K562 (cell line): Measurements from ENCODE around the gene ZNF32. TPM values are rescaled to one million over a fixed set of nuclear protein-coding genes. Genes with fewer than 3 reads are reported as not detected.

Experiments used
- ASH1L ChIP-seq: fragments of 450-650 bp; IDR thresholded peaks from 2 replicates; pipeline ENCODE4 v1.6.1; 2018; ENCODE audit warnings: borderline replicate concordance, mild to moderate bottlenecking, low read depth; ENCODE audit not compliant: partially characterized antibody
- EP400 ChIP-seq: fragments of 450-650 bp; IDR thresholded peaks from 2 replicates; pipeline ENCODE4 v1.6.1; 2017; ENCODE audit warnings: antibody characterized with exemption, mild to moderate bottlenecking, moderate library complexity
- MXI1 ChIP-seq: IDR thresholded peaks from 2 replicates; pipeline ENCODE4 v1.6.1; 2011; ENCODE audit warnings: low read depth, mild to moderate bottlenecking, improper control_type of control experiment, low read length
- NR4A1 ChIP-seq, 2 experiments: fragments of 250-450 bp in 1 of 2; fragments of 450-650 bp in 1 of 2; sonication (Bioruptor Pico) in 1 of 2; IDR thresholded peaks; 2 replicates each; pipeline versions ENCODE4 v1.4.0 to v1.6.1; 2016 to 2020; ENCODE audit warnings: mild to moderate bottlenecking in 2 of 2, missing compliant biosample characterization in 1 of 2, missing genetic modification characterization in 1 of 2, moderate library complexity in 1 of 2
- POLR2AphosphoS5 ChIP-seq: IDR thresholded peaks from 2 replicates; pipeline ENCODE4 v1.6.1; 2011; ENCODE audit warnings: mild to moderate bottlenecking, low read depth, low read length, moderate library complexity; ENCODE audit not compliant: control insufficient read depth, insufficient read depth
- RBBP5 ChIP-seq: fragments of 200-600 bp; sonication (generic); IDR thresholded peaks from 2 replicates; pipeline ENCODE4 v1.6.1; 2012; ENCODE audit warnings: borderline replicate concordance, mild to moderate bottlenecking, low read length, control low read depth, inconsistent platforms; ENCODE audit not compliant: insufficient read depth, poor library complexity, severe bottlenecking
- SAP30 ChIP-seq: fragments of 200-600 bp; sonication (generic); IDR thresholded peaks from 2 replicates; pipeline ENCODE4 v1.6.1; 2012; ENCODE audit warnings: borderline replicate concordance, low read depth, mild to moderate bottlenecking, moderate library complexity, low read length, control low read depth, inconsistent platforms; ENCODE audit not compliant: insufficient read depth, poor library complexity, severe bottlenecking
- SREBF1 ChIP-seq: fragments of 150-350 bp; IDR thresholded peaks from 2 replicates; pipeline ENCODE4 v1.6.1; 2014; ENCODE audit warnings: antibody characterized with exemption, low read depth, low read length, borderline replicate concordance
- polyA plus RNA-seq, 8 experiments: library from polyadenylated mRNA; depleted of rRNA in 4 of 8; stranded (reverse) in 5 of 8; unstranded in 3 of 8; fragments of >200 nt; fragmentation: Nextera tagmentation in 2 of 8; fragmentation: Illumina TruSeq in 1 of 8; extraction: Ambion mirVana in 2 of 8; extraction: Trizol in 1 of 8; gene quantifications; 2 replicates each; pipeline versions ENCODE4 v1.2.1 to v1.2.3, GENCODE V29; 2011 to 2014; ENCODE audit warnings: inconsistent platforms in 1 of 8, missing spikeins in 1 of 8
- total RNA-seq, 7 experiments: library from RNA; depleted of rRNA in 6 of 7; stranded (reverse); fragments of >200 nt in 6 of 7; fragmentation: Illumina TruSeq in 2 of 7; extraction: Trizol in 2 of 7; gene quantifications; 2 replicates each; pipeline versions ENCODE4 v1.2.1 to v1.2.3, GENCODE V29; 2011 to 2021; ENCODE audit warnings: low replicate concordance in 1 of 7
- TF ChIP-seq, protein P1 (sequence below): fragments of 450-650 bp; IDR thresholded peaks from 2 replicates; pipeline ENCODE4 v1.6.1; 2016; ENCODE audit warnings: mild to moderate bottlenecking, moderate library complexity
- TF ChIP-seq, protein P2 (sequence below), 2 experiments: IDR thresholded peaks; 2 replicates each; pipeline ENCODE4 v1.6.1; 2011; ENCODE audit warnings: borderline replicate concordance in 1 of 2, control low read depth in 1 of 2, low read depth in 1 of 2, low read length in 1 of 2, mild to moderate bottlenecking in 1 of 2, mixed read lengths in 1 of 2, moderate library complexity in 1 of 2; ENCODE audit not compliant: insufficient read depth in 1 of 2, insufficient read length in 1 of 2, poor library complexity in 1 of 2, severe bottlenecking in 1 of 2; ENCODE audit errors: extremely low read depth in 1 of 2

ZNF32 gene
- total and polyA plus RNA-seq, 9 of the 15 experiments (the other 6 are each of a cell fraction or from before 2014, with no cell fraction given) = 17.3 to 57.0 (median 26.3) TPM

DNA sequence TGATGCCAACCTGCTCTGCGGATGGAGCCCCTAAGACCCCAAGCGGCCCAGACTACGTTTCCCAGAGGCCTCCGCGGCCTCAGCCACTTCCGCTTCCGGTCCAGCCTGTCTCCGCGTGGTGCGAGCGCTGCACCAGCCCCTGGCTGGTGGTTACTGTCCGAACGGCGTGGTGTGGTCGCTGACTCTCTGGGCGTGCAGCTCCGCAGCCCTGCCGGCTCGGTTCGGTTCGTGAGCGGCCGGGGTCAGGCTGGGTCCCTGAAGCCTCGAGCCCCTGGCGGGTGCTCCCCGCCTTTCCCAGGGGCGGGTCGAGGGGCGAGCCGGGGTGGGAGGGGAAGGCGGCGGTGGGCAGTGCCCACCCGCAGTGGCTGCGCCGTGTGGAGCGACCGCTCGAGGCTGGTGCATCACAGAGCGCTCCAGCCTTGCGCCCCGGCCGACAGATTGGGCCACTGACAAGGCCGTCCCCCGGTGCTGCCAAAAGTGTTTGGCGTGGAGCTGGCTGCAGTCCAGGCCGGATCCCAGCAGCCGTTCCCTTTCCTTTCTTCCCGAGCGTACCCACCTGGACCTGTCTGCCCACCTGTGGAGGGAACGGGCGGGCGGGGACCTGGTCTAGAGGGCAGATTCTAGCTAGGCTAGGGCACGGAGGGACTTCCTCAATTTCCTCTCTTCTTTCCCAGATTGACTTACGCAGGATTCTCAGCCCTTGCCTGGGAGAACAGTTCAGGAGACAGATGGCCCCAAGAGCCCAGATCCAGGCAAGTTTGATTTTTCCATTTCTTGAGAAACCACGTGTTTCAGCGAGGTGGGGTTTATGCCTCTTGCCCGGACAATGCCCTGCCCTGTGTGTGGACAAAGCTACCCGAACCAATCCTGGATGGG, 42.1 kb downstream of the ZNF32 start, which contains the start of gene ZNF485 (continued):
- TF ChIP-seq, protein P1, sequence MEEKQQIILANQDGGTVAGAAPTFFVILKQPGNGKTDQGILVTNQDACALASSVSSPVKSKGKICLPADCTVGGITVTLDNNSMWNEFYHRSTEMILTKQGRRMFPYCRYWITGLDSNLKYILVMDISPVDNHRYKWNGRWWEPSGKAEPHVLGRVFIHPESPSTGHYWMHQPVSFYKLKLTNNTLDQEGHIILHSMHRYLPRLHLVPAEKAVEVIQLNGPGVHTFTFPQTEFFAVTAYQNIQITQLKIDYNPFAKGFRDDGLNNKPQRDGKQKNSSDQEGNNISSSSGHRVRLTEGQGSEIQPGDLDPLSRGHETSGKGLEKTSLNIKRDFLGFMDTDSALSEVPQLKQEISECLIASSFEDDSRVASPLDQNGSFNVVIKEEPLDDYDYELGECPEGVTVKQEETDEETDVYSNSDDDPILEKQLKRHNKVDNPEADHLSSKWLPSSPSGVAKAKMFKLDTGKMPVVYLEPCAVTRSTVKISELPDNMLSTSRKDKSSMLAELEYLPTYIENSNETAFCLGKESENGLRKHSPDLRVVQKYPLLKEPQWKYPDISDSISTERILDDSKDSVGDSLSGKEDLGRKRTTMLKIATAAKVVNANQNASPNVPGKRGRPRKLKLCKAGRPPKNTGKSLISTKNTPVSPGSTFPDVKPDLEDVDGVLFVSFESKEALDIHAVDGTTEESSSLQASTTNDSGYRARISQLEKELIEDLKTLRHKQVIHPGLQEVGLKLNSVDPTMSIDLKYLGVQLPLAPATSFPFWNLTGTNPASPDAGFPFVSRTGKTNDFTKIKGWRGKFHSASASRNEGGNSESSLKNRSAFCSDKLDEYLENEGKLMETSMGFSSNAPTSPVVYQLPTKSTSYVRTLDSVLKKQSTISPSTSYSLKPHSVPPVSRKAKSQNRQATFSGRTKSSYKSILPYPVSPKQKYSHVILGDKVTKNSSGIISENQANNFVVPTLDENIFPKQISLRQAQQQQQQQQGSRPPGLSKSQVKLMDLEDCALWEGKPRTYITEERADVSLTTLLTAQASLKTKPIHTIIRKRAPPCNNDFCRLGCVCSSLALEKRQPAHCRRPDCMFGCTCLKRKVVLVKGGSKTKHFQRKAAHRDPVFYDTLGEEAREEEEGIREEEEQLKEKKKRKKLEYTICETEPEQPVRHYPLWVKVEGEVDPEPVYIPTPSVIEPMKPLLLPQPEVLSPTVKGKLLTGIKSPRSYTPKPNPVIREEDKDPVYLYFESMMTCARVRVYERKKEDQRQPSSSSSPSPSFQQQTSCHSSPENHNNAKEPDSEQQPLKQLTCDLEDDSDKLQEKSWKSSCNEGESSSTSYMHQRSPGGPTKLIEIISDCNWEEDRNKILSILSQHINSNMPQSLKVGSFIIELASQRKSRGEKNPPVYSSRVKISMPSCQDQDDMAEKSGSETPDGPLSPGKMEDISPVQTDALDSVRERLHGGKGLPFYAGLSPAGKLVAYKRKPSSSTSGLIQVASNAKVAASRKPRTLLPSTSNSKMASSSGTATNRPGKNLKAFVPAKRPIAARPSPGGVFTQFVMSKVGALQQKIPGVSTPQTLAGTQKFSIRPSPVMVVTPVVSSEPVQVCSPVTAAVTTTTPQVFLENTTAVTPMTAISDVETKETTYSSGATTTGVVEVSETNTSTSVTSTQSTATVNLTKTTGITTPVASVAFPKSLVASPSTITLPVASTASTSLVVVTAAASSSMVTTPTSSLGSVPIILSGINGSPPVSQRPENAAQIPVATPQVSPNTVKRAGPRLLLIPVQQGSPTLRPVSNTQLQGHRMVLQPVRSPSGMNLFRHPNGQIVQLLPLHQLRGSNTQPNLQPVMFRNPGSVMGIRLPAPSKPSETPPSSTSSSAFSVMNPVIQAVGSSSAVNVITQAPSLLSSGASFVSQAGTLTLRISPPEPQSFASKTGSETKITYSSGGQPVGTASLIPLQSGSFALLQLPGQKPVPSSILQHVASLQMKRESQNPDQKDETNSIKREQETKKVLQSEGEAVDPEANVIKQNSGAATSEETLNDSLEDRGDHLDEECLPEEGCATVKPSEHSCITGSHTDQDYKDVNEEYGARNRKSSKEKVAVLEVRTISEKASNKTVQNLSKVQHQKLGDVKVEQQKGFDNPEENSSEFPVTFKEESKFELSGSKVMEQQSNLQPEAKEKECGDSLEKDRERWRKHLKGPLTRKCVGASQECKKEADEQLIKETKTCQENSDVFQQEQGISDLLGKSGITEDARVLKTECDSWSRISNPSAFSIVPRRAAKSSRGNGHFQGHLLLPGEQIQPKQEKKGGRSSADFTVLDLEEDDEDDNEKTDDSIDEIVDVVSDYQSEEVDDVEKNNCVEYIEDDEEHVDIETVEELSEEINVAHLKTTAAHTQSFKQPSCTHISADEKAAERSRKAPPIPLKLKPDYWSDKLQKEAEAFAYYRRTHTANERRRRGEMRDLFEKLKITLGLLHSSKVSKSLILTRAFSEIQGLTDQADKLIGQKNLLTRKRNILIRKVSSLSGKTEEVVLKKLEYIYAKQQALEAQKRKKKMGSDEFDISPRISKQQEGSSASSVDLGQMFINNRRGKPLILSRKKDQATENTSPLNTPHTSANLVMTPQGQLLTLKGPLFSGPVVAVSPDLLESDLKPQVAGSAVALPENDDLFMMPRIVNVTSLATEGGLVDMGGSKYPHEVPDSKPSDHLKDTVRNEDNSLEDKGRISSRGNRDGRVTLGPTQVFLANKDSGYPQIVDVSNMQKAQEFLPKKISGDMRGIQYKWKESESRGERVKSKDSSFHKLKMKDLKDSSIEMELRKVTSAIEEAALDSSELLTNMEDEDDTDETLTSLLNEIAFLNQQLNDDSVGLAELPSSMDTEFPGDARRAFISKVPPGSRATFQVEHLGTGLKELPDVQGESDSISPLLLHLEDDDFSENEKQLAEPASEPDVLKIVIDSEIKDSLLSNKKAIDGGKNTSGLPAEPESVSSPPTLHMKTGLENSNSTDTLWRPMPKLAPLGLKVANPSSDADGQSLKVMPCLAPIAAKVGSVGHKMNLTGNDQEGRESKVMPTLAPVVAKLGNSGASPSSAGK = peak; percentile 97
- TF ChIP-seq MXI1 (peak; percentile 92), EP400 (peak; percentile 95), SREBF1 (peak; percentile 11; the same call in 1 of the 2 replicates), POLR2AphosphoS5 (peak; percentile 79), NR4A1 (CRISPR knock-in tag; IDR thresholded peaks at IDR 0.05) (0 out of 2 replicates have a peak, but pooled peaks have one; percentile 3), NR4A1 (tag; IDR thresholded peaks at IDR 0.05) (no peak), RBBP5 (peak; percentile 78), ASH1L (peak; percentile 52), SAP30 (peak; percentile 89)
- TF ChIP-seq, protein P2, sequence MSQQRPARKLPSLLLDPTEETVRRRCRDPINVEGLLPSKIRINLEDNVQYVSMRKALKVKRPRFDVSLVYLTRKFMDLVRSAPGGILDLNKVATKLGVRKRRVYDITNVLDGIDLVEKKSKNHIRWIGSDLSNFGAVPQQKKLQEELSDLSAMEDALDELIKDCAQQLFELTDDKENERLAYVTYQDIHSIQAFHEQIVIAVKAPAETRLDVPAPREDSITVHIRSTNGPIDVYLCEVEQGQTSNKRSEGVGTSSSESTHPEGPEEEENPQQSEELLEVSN (IDR thresholded peaks at IDR 0.05; ENCODE audit: borderline replicate concordance in 1 of 2, extremely low read depth in 1 of 2, insufficient read depth in 1 of 2, insufficient read length in 1 of 2, low read depth in 1 of 2, low read length in 1 of 2, poor library complexity in 1 of 2, severe bottlenecking in 1 of 2) = peak; percentile 92 to 94
